GM19025 (cell line): ENCODE data around the gene PAXX.
"Not testable (repeated sequence)": the region's sequence is repeated elsewhere in the genome, so short reads cannot be mapped to it uniquely, and the experiment has no call there.

Experiments used
- ATAC-seq: cut with Tn5 transposase; IDR thresholded peaks from one replicate; pipeline ENCODE4 v1.9.1; 2021; ENCODE audit warnings: mild to moderate bottlenecking, low read depth, moderate library complexity; ENCODE audit not compliant: unreplicated experiment

The PAXX gene

DNA sequence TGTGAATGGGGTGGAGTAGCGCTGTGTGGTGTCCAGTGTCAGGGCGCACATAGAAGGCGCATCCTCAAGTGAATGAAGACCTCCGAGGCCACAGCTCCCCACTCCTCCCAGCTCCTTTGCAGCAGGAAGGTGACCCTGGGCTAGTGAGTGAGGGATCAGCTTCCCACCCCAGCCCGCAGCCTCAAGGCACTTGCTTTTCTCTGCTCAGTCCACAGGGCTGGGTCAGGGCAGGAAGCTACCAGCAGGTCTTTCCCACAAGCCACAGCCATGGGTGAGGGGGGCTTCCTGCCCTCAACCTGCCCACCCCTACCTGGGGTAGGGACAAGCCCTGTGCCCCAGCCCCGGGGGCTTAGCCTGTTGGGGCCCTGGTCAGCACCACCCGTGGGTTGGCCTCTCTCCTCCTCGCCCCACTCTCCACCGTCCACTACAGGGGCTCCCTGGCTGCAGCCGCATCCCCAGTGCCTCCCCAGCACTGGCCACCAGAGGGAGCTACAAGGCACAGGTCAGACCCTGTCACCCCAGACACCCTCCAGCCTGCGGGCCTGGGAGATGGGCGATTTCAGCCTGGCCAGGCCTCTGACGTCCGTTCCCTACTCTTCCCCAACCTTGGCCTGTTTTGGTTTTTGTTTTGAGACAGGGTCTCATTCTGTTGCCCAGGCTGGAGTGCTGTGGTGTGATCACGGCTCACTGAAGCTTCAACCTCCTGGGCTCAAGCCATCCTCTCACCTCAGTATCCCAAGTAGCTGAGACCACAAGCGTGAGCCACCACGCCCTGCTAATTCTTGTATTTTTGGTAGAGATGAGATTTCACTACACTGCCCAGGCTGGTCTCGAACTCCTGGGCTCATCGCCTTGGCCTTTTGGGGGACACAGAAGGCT is 37.1 kb downstream of the PAXX start:
- ATAC-seq: no peak

DNA sequence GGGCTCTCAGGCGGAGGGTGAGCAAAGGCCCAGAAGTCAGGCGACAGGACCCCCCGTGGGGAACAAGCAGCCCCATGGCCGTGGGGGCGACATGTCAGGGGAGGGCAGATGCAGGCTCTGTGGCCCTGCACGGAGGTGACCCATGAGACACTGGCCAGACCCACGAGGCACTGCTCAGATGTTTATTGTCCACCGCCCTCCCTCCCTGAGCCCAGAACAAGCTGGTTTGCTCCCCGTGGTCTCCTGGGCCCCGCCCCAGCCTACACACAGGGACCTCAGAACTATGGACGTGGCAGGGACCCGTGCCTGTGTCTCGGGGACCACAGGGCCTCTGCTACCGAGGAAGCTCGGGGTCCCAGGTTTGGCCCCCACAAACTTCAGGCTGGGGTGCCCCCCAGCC is 37.8 kb downstream of the PAXX start:
- ATAC-seq: no peak

DNA sequence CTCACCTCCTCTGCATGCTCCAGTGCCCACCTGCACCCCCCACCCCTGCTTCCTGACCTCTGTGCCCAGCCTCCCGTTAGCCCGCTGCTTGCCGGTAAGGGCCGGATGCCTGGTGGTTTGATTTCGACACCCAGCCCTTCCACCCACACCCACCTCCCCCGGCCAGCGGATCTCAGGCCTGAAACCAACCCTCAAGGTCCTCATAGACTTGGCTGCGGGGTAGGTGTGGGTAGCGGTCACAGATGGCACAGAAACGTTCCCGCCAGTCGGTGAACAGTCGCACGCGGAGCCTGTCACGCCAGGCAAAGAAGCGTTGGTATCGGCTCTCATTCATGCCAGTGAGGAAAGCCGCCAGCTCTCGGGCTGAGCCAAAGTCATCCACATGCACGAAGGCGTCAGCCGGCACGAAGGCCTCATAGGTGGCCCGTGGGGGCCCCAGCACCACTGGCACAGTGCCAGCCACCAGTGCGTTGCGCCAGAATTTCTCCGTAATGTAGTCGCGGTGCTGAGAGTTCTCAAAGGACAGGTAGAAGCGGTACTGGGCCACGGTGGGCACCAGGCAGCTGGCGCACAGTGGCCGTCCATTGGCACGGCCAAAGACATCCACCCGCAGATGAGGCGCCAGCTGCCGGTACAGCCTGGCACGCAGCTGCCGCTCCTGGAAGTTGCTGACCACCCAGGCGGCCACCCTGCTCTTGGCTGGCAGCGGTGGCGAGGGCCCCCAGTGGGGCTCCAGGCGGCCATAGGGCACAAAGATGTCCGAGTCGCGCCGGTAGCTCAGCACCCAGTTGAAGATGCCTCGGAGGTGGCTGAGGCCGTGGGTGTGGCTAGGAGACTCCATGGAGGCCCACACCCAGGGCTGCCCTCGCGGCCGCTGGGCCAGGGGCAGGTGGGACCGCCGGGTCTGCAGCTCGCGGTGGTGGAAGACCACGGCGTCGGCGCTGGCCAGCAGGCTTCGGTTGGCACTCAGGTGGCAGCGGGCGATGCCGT is 38.6 kb downstream of the PAXX start:
- no peak for ATAC-seq

DNA sequence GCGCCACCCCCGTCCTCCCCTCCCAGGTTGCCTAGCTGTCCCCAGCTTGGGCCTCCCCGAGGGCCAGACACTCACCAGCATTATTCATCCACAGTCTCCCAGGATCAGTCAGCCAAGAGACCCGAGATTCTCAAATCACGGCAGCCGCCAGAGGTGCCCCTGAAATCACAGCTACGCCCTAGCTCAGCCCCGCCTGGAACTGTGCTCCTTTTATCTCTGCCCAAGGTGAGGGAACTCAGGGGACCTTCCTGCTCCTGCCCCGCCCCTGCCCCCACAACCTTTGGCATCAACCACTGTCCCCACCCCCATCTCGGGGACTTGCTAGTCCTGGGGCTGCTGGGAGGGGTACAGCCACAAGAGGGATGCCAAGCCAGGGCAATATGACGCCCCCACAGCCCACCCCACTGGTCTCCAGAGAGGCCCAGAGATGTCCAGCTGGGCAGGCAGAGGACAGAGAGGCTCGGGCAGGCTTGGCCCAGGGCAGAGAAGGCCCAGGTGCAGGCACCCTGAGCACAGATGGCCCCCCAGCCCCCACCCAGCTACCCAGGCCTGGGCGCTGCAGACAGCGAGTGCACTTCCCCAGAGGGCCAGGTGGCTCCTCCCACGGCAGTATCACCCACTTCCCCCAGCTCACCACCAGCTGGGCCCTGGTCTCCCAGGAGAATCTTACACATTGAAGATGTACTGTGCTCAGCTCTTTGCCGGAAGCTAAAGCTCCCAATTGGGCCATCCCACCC is 39.9 kb downstream of the PAXX start, which contains the start of gene FUT7:
Gene FUT7, minus strand, starts transcription at position 185 of the 737 bp plus-strand sequence. Its CDS starts 97 bp downstream, at position 88.
- ATAC-seq: no peak

DNA sequence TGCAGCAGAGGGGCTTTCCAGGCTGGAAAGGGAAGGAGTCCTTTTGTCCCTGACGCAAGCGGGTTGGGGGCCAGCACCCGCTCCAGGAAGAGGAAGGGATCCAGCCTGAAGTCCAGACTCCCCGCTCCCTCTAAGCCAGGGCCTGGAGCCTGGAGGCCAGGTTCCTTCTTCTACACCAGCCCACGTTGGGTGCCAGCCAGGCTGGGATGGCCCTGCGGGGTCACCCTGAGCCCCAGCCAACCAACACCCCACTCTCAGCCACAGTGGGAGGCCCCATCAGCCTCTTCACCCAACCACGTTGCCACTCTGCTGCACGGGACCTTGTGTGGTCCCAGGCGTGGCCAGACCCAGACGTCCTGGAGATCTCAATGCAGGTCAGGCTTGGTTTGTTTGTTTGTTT is 40.6 kb downstream of the PAXX start:
- no peak for ATAC-seq

DNA sequence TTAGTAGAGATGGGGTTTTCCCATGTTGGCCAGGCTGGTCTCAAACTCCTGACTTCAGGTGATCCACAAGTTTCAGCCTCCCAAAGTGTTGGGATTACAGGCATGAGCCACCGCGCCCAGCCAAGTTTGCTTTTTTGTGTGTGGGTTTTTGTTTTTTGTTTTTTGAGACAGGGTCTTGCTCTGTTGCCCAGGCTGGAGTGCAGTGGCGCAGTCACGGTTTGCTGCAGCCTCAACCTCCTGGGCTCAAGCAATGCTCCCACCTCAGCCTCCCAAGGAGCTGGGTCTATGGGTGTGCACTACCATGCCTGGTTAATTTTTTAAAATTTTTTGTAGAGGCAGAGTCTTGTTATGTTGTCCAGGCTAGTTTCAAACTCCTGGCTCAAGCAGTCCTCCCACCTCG is 41.3 kb downstream of the PAXX start:
- not testable (repeated sequence) for ATAC-seq

DNA sequence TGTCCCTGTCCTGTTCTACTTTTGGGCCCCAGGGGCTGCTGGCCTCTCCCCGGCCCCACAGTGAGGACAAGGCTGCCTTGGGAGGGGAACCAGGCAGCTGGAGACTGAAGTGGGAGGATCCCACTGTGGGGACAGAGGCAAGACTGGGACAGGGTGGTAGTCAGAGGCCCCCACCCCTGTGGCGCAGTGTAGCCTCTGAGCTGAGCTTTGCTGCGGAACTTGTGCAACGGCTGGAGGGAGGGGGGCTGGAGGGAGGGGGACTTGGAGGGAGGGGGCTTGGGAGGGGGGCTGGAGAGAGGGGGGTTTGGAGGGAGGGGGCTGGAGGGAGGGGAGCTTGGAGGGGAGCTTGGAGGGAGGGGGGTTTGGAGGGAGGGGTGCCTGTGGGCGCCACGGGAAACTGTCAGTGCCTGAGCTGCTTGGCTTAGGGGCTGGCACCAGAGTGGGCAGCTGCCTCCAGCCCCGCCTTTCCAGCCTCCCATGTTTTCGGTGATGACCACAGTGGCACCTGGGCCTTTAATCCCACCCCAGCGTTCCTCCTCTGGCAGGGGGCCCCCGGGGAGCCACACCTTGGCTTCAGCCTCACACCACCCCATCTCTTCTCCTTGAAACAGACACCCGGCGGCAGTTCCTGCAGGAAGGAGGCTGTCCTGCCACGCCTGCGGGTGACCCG is 42.0 kb downstream of the PAXX start:
- ATAC-seq: no peak

DNA sequence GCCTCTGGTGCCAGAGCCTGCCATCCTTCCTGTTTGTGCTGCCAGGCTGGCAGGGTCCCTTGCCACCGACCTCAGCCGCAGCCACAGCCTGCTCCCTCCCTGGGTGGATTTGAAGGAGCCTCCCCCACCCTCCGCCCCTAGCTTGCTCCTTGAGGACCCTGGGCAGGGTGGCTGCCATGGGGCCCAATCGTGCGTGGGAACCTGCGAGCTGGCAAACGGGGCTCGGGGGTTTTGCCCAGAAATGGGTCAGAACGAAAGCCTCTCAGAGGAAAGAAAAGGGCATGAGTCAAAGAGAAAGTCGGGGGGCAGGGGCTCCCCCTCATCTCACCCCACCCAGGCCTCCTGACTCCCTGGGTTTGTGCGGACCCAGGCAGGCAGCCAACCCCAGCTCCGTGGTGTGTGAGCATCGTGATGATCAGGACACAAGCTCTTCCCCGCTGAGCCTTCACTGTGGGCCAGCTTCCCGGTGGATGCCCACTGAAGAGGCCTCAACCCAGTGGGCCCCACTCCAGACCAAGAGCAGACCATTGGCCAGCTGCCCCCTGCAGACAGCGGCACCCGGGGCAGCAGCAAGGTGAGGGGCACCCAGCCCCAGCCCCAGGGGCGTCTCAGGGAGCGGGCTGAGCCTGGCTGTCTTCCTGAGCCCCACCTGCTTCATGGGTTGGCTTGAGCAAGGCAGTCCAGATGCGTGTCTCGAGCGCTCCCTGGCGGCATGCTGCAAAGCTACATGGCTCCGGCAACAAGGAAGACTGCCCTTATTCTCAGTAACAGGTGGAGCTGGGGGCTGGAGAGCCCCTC is 42.7 kb downstream of the PAXX start:
- no peak for ATAC-seq

DNA sequence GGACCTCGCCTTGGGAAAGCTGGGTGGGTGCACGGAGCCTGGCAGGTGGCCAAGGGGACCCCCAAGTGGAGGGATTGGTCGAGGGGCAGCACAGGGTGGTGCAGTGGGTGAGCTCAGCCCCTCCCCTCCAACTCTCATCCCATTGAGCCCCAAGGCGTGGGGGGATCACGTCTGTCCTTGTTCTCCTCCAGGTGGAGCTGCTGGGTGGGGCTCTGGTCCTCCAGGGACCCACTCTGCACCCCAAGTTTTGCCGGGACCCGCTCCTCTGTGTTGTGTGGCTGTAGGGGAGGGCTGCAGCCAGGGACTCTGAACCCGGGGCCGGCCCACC is 43.2 kb downstream of the PAXX start:
- ATAC-seq: no peak

DNA sequence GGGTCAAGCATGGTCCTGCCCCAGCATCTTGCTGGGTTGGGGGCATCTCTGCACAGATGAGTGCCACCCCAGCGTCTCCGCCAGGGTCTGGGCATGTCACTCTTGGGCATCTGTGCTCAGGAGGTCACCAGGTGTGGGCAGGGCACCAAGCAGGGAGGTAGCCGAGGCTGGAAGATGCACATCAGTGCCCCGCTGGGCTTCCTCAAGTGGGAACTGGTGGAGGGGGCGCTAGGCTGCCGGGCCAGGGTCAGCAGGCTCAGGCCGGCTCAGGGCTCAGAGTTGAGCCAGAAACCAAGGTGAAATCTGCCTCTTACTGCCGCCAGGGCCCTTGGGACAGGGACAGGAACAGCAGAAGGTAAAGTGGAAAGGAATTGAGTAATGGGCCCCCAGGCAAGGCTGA is 43.7 kb downstream of the PAXX start:
- ATAC-seq: no peak

DNA sequence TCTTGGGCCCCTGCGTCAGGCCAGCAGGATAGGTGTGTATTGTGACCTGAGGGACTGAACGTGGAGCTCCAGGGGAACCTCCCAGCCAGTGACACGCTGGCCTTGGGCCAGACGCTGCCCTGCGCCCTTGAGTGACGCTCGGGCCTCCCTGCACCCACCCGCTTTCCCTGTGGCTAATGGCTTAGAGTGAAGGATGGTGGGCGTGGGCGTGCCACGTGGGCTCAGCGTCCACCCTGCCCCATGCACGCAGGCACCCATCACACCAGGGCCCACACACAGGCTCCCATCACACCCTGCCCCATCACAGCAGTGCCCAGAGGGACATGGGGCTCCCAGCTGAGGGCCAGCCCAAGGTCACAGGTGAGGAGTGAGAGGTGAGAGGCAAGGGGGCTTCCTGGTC is 44.8 kb downstream of the PAXX start:
- no peak for ATAC-seq

DNA sequence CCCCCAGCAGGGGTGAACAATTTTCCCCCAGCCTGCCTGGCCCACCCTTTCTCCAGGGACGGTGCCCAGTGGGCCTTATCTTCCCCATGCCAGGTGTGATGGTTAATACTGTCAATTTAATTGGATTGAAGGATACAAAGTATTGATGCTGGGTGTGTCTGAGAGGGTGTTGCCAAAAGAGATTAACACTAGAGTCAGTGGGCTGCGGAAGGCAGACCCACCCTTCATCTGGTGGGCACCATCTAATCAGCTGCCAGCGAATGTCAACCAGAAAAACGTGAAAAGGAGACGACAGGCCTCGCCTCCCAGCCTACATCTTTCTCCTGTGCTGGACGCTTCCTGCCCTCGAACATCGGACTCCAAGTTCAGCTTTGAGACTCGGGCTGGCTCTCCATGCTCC is 45.3 kb downstream of the PAXX start:
- no peak for ATAC-seq

DNA sequence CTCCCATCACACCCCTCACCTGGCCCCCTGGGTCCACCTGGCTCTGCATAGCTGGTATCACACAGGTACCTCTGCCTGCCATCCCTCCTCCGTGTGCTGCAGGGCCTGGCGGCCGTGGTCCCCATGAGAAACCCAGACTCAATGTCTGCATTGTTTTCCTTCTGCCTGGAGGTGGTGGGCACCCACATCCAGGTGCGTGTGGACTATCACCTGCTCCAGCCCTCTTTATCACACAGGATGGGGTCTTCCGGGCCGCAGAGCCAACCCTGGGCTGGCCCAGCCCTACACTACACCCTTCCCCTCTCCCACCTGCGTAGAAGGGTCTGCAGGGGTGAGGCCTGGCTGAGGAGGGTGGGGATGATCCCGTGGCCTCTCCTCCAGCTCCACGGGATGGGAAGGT is 46.7 kb downstream of the PAXX start:
- no peak for ATAC-seq

DNA sequence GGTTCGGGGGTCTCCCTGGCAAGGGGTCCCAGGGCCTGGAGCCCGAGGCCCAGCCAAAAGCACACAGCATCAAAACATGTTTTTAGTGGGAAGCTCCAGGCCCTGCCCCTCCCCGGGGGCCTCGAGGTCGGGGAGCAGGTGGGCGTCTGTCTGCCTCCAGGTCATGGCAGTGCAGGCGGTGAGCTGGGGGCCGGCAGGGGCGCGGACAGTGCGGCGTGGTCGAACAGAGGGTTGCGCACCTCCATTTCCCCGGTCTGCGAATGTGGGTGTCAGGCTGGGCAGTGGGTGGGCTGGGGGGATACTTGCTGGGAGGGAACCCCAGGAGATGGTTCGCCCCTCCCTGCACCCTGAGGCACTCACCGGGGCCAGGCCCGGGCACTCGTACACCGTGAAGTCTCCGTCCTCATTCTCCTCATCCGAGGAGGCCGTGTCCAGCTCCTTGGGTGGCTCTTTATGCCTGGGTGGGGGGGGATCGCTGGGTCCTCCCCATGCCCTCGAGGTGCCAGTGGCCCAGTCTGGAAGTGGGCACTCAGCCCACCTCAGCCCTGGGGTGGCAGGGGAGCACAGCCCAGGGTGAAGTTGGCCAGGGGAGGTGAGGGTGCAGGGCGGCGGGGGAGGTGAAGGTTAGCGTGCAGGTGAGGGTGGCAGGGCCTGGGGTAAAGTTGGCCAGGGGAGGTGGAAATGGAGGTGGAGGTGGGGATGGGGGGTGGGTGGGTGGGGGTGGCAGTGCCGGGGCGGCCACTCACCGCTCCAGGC is 47.6 kb downstream of the PAXX start:
- no peak for ATAC-seq

DNA sequence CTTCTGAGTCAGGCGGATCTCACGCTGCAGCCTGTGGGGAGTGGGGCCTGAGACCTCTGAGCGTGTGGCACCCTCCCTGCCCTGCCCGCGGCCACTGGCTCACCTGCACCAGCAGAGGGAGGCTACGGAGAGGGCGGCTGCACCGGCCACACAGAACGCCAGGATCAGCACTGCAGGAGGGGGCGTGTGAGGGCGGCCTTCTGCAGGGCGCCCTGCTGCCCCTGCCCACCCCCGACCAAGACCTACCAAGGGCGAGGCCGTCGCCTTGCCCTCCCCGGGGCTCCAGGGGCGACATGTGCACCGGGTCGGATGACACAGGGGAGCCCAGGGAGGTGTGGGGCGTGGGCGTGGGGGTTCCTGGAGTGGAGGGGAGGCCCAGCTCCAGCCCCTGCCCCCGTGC is 48.3 kb downstream of the PAXX start:
- no peak for ATAC-seq

DNA sequence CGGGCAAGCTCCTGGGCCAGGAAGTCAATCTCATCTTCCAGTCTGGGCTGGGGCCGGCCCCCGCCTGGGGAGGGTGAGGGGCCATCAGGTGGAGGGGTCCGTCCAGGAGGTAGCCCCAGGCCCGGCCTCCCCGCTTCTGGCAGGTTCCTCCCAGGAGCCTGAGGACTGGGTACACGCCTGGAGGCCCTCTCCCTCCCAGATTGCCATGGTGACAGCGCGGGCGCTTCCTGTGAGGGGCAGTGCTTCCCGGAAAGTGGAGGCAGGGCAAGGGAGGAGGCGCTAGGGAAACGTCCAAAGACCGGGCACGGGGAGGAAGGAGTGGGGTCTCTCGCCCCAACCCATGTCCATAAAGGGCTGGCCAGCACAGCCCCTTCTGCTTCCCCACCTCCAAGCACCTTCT is 48.9 kb downstream of the PAXX start:
- no peak for ATAC-seq

DNA sequence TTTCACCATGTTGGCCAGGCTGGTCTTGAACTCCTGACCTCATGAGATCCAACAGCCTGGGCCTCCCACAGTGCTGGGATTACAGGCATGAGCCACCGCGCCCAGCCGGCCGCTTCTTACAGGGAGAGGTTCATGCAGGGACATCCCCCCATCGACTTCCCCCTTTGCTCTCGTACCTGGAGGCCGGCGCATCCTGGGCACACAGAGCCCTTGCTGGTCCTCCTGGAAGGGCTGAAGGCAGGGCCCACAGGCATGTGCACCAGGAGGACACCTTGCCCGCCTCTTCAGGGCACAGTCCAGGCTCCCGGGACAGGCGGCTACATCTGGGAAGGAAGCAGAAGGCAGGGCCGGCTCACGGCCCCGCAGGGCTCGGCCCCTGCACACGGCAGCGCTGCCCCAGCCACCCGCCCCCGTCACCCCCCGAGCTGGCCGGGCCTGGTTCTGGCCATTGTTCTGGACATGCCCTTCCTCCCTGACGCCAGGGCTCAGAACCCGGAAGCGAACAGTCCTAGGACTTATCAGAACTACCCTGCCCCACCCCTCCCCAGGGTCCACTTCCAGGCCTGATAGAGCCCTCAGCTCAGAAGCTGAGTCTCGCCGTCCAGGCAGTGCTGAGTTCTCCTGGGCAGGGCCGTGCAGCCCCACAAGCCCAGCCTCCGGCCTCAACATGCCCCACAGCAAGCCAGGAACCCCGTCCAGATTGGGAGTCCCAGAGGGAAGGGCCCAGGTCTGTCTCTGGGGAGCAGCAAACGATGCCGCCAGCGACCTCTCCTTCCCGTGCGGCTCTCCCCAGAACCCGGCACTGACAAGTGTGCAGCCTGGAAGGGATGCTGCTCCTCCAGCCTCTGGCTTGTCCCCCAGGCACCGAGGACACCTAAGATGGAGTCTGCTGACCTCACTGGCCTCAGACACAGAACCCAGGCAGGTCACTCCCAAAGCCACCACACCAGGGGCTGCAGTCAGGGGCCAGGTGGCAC is 50.8 kb downstream of the PAXX start:
- no peak for ATAC-seq
